ENCODE data around the gene ARL16.
A peak's percentile ranks its signal among the peaks of the same experiment; 100 is the strongest.

The ARL16 gene

GRCh38 chr17:81662002-81662401, 21.6 kb downstream of the ARL16 start:
- peaks cover 11% of the 10 kb centered on the region for H3K4me1 ChIP-seq (ENCODE audit: control insufficient read depth, insufficient read depth, low read length)
- H3K9me3 ChIP-seq (ENCODE audit: control insufficient read depth, insufficient read depth, low read depth, low read length): no peaks in the 10 kb centered on the region
- H3K9ac ChIP-seq (ENCODE audit: low read length): no peak overlapping the region
- no peaks in the 10 kb centered on the region for H3K27me3 ChIP-seq (ENCODE audit: control insufficient read depth, insufficient read depth, low read length)
- H3K36me3 ChIP-seq (ENCODE audit: control insufficient read depth, insufficient read depth, low read length): peaks cover 12% of the 10 kb centered on the region
- no peak overlapping the region for H3K27ac ChIP-seq (ENCODE audit: low read depth, low read length)
- no peak overlapping the region for H3K4me3 ChIP-seq (ENCODE audit: low read depth, low read length)

DNA sequence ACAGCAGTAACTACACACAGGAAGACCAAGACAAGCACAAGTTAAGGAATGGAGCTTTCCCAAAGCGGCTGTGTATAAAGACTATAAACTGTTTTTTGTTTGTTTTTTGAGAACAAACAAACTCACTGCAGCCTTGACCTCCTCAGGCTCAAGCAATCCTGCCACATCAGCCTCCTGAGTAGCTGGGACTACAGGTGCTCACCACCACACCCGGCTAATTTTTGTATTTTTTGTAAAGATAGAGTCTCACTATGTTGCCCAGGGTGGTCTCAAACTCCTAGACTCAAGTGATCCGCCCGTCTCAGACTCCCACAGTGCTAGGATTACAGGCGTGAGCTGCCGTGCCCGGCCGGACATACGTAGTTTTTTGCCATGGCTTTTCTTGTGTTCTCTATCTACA, 23.2 kb downstream of the ARL16 start:
- Histone ChIP-seq H3K27ac (ENCODE audit: low read depth, low read length) (no peak overlapping the region), H3K4me3 (ENCODE audit: low read depth, low read length) (no peak overlapping the region), H3K27me3 (ENCODE audit: control insufficient read depth, insufficient read depth, low read length) (no peaks in the 10 kb centered on the region), H3K36me3 (ENCODE audit: control insufficient read depth, insufficient read depth, low read length) (peaks cover 12% of the 10 kb centered on the region), H3K9ac (ENCODE audit: low read length) (no peak overlapping the region), H3K9me3 (ENCODE audit: control insufficient read depth, insufficient read depth, low read depth, low read length) (no peaks in the 10 kb centered on the region), H3K4me1 (ENCODE audit: control insufficient read depth, insufficient read depth, low read length) (peaks cover 8% of the 10 kb centered on the region)

DNA sequence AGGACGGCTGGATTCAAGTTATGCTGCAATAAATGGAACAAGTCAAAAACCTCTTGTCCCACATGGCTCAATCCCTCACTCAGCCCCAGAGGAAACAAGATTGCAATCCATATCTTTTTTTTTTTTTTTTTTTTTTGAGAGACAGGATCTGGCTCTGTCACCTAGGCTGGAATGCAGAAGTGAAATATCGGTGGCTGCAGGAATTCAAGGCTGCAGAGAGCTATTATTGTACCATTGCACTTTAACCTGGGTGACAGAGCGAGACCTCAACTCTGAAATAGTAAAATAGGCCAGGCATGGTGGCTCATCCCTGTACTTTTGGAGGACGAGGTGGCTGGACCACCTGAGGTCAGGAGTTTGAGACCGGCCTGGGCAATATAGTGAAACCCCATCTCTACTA, 24.6 kb downstream of the ARL16 start:
- Histone ChIP-seq H3K27ac (ENCODE audit: low read depth, low read length) (no peak overlapping the region), H3K4me1 (ENCODE audit: control insufficient read depth, insufficient read depth, low read length) (peaks cover 5% of the 10 kb centered on the region; the same call in 1 of the 2 replicates), H3K4me3 (ENCODE audit: low read depth, low read length) (no peak overlapping the region), H3K9ac (ENCODE audit: low read length) (no peak overlapping the region), H3K9me3 (ENCODE audit: control insufficient read depth, insufficient read depth, low read depth, low read length) (no peaks in the 10 kb centered on the region), H3K36me3 (ENCODE audit: control insufficient read depth, insufficient read depth, low read length) (0 out of 2 replicates have a peak, but pooled peaks cover 3% of the 10 kb centered on the region), H3K27me3 (ENCODE audit: control insufficient read depth, insufficient read depth, low read length) (no peaks in the 10 kb centered on the region)

GRCh38 chr17:81656835-81657234, 26.8 kb downstream of the ARL16 start:
- Histone ChIP-seq H3K27me3 (ENCODE audit: control insufficient read depth, insufficient read depth, low read length) (no peaks in the 10 kb centered on the region), H3K4me1 (ENCODE audit: control insufficient read depth, insufficient read depth, low read length) (peaks cover 12% of the 10 kb centered on the region), H3K9me3 (ENCODE audit: control insufficient read depth, insufficient read depth, low read depth, low read length) (no peaks in the 10 kb centered on the region), H3K27ac (ENCODE audit: low read depth, low read length) (no peak overlapping the region), H3K4me3 (ENCODE audit: low read depth, low read length) (no peak overlapping the region), H3K36me3 (ENCODE audit: control insufficient read depth, insufficient read depth, low read length) (no peaks in the 10 kb centered on the region), H3K9ac (ENCODE audit: low read length) (no peak overlapping the region)

DNA sequence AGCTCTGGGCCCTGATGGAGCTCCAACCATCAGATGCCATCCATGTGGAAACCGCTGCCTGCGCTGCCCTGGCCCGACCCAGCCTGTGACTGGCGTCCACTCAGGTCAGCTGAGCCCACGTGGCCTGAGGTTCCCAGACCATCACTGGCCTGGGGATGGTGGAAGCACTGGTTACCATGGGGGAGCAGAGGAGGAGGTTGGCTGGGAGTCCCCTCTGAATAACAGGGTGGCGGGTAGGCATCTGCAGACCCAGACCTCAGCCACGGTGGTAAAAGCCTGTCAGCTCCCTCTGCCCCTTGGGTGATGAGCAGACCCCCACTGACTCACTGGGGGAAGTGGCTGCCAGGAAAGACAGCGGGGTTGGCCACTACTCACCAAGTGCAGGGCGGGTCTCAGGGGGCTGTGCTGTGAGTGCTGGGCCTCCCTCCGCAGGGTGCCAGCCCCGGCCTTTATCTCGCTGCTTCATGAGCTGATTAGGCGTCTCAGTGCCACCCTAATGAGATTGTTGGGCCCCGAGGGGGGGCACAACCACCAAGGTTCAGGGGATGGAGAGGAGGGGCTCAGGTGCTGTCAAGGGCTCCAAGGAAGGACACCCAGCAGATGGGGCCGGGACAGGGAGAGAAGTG, 27.4 kb downstream of the ARL16 start, which contains the start of gene PDE6G:
Gene PDE6G (minus strand): TSS at position 425 of the 626 bp plus-strand sequence. CDS start 3,237 bp downstream, outside the sequence.
- no peaks in the 10 kb centered on the region for H3K36me3 ChIP-seq (ENCODE audit: control insufficient read depth, insufficient read depth, low read length)
- peaks cover 12% of the 10 kb centered on the region for H3K4me1 ChIP-seq (ENCODE audit: control insufficient read depth, insufficient read depth, low read length)
- H3K9ac ChIP-seq (ENCODE audit: low read length): no peak within 1 kb of the TSS
- no peak within 1 kb of the TSS for H3K4me3 ChIP-seq (ENCODE audit: low read depth, low read length)
- H3K27ac ChIP-seq (ENCODE audit: low read depth, low read length): no peak within 1 kb of the TSS
- H3K27me3 ChIP-seq (ENCODE audit: control insufficient read depth, insufficient read depth, low read length): no peaks in the 10 kb centered on the region
- H3K9me3 ChIP-seq (ENCODE audit: control insufficient read depth, insufficient read depth, low read depth, low read length): no peaks in the 10 kb centered on the region

GRCh38 chr17:81655378-81656117, 28.0 kb downstream of the ARL16 start:
- Histone ChIP-seq H3K4me1 (ENCODE audit: control insufficient read depth, insufficient read depth, low read length) (peaks cover 17% of the 10 kb centered on the region), H3K36me3 (ENCODE audit: control insufficient read depth, insufficient read depth, low read length) (no peaks in the 10 kb centered on the region), H3K4me3 (ENCODE audit: low read depth, low read length) (no peak overlapping the region), H3K27ac (ENCODE audit: low read depth, low read length) (no peak overlapping the region), H3K27me3 (ENCODE audit: control insufficient read depth, insufficient read depth, low read length) (no peaks in the 10 kb centered on the region), H3K9me3 (ENCODE audit: control insufficient read depth, insufficient read depth, low read depth, low read length) (no peaks in the 10 kb centered on the region), H3K9ac (ENCODE audit: low read length) (no peak overlapping the region)

DNA sequence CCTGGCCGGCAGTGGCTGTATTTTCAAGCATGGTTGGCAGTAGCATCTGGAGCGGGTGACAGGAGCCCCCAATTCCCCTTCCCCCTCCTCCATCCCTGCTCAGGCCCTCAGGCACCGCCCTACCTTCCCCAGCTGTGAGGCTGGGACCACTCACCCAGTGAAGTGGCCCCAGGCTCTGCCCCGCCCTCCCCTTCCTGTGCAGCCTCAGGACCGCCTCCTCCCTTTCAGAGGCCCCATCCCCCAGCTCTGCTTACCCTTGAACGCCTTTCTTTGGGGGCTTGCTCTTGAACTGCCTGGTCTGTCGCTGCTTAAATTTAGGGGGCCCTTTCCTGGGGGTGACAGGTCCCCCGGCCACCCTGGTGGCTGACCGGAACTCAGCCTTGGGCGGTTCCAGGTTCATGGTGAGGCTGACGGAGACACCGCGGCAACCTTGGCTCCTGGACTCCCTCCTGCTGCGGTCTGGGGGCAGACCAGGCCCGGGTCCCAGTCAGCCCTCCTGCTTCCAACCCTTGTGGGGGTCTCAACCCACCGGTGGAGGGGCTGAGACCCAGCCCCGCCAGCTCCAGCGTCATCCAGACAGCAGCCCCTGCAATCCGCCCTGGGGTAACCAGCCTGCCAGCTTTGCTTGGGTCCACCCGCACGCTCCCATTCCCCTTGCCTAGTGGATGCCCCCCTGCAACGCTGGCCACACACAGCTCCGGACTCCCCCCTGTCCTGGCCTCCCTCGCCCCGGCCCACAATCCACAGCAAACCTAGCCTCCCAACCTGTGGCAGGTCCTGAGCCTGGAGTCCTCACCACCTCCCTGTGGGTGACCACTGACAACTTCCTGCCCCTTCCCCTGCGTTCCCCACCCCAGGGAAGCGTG, 30.5 kb downstream of the ARL16 start:
- Histone ChIP-seq H3K27me3 (ENCODE audit: control insufficient read depth, insufficient read depth, low read length) (peaks cover 9% of the 10 kb centered on the region), H3K4me1 (ENCODE audit: control insufficient read depth, insufficient read depth, low read length) (peaks cover 23% of the 10 kb centered on the region), H3K9me3 (ENCODE audit: control insufficient read depth, insufficient read depth, low read depth, low read length) (no peaks in the 10 kb centered on the region), H3K36me3 (ENCODE audit: control insufficient read depth, insufficient read depth, low read length) (no peaks in the 10 kb centered on the region), H3K9ac (ENCODE audit: low read length) (peak overlapping the region; percentile 56), H3K27ac (ENCODE audit: low read depth, low read length) (peak overlapping the region; percentile 65; the same call in 1 of the 2 replicates), H3K4me3 (ENCODE audit: low read depth, low read length) (peak overlapping the region; percentile 56)

DNA sequence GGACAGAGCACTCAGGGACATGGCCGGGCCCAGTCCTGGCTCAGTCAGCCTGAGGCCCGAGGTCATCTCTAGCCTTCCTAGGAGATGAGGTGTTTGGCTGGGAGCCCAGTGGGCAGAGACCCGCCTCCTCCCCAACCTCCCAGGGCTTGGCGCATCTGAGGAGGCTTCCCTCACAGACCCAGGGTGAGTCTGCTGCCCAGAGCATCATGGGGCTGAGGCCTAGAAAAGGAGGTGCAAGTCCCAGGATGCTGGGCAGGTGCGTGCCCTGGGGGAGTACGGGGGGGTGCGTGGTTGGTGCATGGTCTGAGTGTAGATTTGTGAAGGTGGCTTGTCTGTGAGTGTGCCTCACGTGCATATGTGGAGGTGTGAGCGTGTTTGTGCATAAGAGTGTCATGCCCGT, 31.9 kb downstream of the ARL16 start:
- Histone ChIP-seq H3K9me3 (ENCODE audit: control insufficient read depth, insufficient read depth, low read depth, low read length) (no peaks in the 10 kb centered on the region), H3K27ac (ENCODE audit: low read depth, low read length) (no peak overlapping the region), H3K4me1 (ENCODE audit: control insufficient read depth, insufficient read depth, low read length) (peaks cover 32% of the 10 kb centered on the region), H3K9ac (ENCODE audit: low read length) (no peak overlapping the region), H3K36me3 (ENCODE audit: control insufficient read depth, insufficient read depth, low read length) (no peaks in the 10 kb centered on the region), H3K27me3 (ENCODE audit: control insufficient read depth, insufficient read depth, low read length) (peaks cover 23% of the 10 kb centered on the region), H3K4me3 (ENCODE audit: low read depth, low read length) (no peak overlapping the region)

DNA sequence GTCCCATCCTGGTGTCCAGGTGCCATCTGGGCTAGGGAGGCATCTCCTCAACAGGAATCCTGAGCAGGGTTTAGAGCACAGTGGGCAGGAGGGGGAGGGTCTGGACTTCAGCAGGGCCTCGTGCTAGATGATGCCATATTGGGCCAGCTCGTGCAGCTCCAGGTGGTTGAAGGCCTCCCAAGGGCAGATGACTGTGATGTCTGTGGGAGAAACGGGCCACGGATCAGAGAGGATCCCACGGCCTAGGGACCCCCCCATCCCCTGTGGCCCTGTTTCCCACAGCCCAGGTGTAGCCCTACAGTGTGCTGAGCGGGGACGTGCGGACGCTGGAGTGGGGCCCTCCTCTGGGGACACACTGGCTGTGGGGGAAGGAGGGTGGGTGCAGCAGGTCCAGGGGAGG, 32.6 kb downstream of the ARL16 start:
- Histone ChIP-seq H3K4me3 (ENCODE audit: low read depth, low read length) (no peak overlapping the region), H3K9ac (ENCODE audit: low read length) (no peak overlapping the region), H3K27me3 (ENCODE audit: control insufficient read depth, insufficient read depth, low read length) (peaks cover 24% of the 10 kb centered on the region), H3K9me3 (ENCODE audit: control insufficient read depth, insufficient read depth, low read depth, low read length) (no peaks in the 10 kb centered on the region), H3K36me3 (ENCODE audit: control insufficient read depth, insufficient read depth, low read length) (no peaks in the 10 kb centered on the region), H3K27ac (ENCODE audit: low read depth, low read length) (no peak overlapping the region), H3K4me1 (ENCODE audit: control insufficient read depth, insufficient read depth, low read length) (peaks cover 32% of the 10 kb centered on the region)

DNA sequence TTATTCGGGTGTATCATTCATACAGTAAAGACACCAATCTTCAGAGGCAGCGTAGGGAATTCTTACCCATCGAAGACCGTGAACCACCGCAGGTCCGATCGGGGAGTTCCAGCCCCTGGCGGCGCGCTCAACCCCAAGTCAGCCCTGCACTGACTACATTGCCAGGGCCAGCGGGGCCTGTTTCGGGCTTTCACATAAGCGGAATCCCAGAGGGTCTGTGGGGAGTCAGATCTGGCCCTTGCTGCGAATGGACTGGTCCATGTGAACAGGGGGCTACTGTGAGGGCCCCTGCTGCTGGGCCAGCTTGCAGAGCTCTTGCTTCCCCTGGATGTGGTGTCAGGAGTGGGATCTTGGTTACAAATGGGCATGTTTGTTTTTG, 34.9 kb downstream of the ARL16 start:
- H3K9me3 ChIP-seq (ENCODE audit: control insufficient read depth, insufficient read depth, low read depth, low read length): no peaks in the 10 kb centered on the region
- no peak overlapping the region for H3K9ac ChIP-seq (ENCODE audit: low read length)
- peak overlapping the region; percentile 48 for H3K4me3 ChIP-seq (ENCODE audit: low read depth, low read length)
- no peak overlapping the region for H3K27ac ChIP-seq (ENCODE audit: low read depth, low read length)
- H3K27me3 ChIP-seq (ENCODE audit: control insufficient read depth, insufficient read depth, low read length): peaks cover 24% of the 10 kb centered on the region
- H3K4me1 ChIP-seq (ENCODE audit: control insufficient read depth, insufficient read depth, low read length): peaks cover 29% of the 10 kb centered on the region
- 0 out of 2 replicates have a peak, but pooled peaks cover 3% of the 10 kb centered on the region for H3K36me3 ChIP-seq (ENCODE audit: control insufficient read depth, insufficient read depth, low read length)
